ENCODE measurements around the gene MAD1L1. TPM values are rescaled to one million over a fixed set of nuclear protein-coding genes. Genes with fewer than 3 reads are reported as not detected.

Gene MAD1L1
- total and polyA plus RNA-seq, 3 experiments from 2014 or later: 43.6 to 185 (median 47.3) TPM

DNA sequence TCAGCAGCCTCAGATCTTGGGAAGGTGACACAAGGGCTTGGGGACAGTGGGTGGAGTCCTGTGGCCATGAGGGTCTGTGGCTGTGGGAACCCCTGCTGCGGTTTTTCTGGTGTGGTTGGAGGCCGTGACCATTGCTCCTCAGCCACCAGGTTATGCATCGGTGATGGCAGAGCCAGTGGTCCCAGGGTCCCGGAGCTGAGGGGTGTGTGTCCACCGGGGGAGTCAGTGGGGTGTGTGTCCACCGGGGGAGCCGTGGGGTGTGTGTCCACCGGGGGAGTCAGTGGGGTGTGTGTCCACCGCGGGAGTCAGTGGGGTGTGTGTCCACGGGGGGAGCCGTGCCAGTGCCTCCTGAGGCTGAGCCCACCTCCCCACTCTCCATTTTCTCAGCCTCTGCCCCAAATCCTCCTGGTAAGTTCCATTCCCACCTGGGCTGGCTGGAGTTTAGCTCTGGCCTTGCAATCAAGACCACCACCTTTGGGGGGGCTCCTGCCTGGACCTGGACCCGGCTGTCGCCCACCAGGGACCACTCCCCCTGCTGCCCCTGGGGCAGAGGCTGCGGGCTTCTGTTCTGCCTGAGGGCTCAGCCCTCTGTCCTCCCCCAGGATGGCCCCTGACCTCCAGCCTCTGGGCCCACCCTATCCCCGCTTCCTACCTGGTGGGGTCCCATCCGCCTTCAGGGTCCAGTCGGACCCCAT is 419.2 kb downstream of the MAD1L1 start:
- H3K27ac Mint-ChIP-seq: peak overlapping the region in 2 of 8 donors; percentile 54 to 70
- Histone ChIP-seq H3K36me3 (ENCODE audit: insufficient read depth, low read length) (no peaks in the 10 kb centered on the region), H3K27ac (ENCODE audit: low read depth, low read length) (no peak overlapping the region), H3K4me3 (ENCODE audit: low read length) (no peak overlapping the region), H3K9me3 (ENCODE audit: low read length) (no peaks in the 10 kb centered on the region), H3K27me3 (ENCODE audit: insufficient read depth, low read length, poor library complexity, severe bottlenecking) (no peaks in the 10 kb centered on the region), H3K4me1 (ENCODE audit: insufficient read depth, low read length) (no peaks in the 10 kb centered on the region)
- H3K27me3 Mint-ChIP-seq: no peaks in the 10 kb centered on the region
- no peak overlapping the region for H3K4me3 Mint-ChIP-seq
- no peak for DNase-seq
- no peaks in the 10 kb centered on the region for H3K9me3 Mint-ChIP-seq
- H3K4me1 Mint-ChIP-seq: peaks cover 0 to 9% (median 0%) of the 10 kb centered on the region in 3 donors
- CTCF ChIA-PET: no interaction called here
- peaks cover 0 to 13% (median 0%) of the 10 kb centered on the region in 3 donors for H3K36me3 Mint-ChIP-seq
- POLR2A ChIA-PET: no interaction called here

DNA sequence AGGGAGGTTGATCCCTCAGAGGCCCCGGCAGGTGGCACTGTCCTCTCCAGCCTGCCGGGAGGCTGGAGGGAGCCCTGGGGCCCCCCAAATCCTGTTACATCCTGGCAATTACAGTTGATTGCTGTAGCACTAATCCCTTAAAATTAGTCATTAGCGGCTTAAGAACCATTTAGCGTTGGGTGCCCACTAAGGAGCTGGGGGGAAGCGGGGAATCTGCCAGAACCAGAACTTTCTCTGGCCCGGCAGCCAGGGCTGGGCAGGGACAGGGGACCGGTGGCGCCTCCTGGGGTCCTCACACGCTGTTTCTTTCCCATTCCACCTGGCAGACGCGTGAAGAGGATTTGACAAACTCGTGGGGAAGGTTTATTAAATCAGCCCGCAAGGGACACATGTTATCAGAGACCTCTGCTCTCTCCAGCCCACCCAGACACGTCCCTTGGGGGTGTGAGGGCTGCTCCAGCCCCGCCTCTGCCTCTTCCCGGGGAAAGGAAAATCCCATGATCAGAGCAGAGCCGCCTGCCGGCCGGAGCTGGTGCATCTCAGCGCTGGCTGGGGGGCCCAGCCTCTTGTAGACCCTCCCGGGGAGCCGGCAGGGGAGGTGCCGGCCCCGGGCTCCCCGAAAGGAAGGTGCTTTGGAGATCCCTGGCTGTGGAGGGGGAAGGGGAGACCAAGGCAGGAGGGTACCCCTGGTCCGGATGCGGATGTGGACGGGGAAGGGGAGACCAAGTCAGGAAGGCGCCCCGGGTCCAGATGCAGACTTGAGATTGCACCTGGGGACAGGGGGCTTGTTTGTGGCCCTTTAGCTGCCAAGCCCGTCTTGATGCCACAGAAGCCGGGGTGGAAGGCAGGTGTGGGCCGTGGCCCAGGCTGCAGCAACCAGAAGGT is 420.0 kb downstream of the MAD1L1 start:
- Mint-ChIP-seq H3K36me3 (peaks cover 0 to 13% (median 0%) of the 10 kb centered on the region in 3 donors), H3K9me3 (no peaks in the 10 kb centered on the region), H3K4me1 (peaks cover 0 to 3% (median 0%) of the 10 kb centered on the region in 3 donors), H3K27ac (peak overlapping the region in 1 of 8 donors; percentile 70), H3K4me3 (no peak overlapping the region), H3K27me3 (no peaks in the 10 kb centered on the region)
- H3K27me3 ChIP-seq (ENCODE audit: insufficient read depth, low read length, poor library complexity, severe bottlenecking): no peaks in the 10 kb centered on the region
- no peaks in the 10 kb centered on the region for H3K36me3 ChIP-seq (ENCODE audit: insufficient read depth, low read length)
- POLR2A ChIA-PET: no interaction called here
- no peak for DNase-seq
- no peak overlapping the region for H3K4me3 ChIP-seq (ENCODE audit: low read length)
- H3K4me1 ChIP-seq (ENCODE audit: insufficient read depth, low read length): no peaks in the 10 kb centered on the region
- H3K27ac ChIP-seq (ENCODE audit: low read depth, low read length): no peak overlapping the region
- no peaks in the 10 kb centered on the region for H3K9me3 ChIP-seq (ENCODE audit: low read length)
- CTCF ChIA-PET: no interaction called here

DNA sequence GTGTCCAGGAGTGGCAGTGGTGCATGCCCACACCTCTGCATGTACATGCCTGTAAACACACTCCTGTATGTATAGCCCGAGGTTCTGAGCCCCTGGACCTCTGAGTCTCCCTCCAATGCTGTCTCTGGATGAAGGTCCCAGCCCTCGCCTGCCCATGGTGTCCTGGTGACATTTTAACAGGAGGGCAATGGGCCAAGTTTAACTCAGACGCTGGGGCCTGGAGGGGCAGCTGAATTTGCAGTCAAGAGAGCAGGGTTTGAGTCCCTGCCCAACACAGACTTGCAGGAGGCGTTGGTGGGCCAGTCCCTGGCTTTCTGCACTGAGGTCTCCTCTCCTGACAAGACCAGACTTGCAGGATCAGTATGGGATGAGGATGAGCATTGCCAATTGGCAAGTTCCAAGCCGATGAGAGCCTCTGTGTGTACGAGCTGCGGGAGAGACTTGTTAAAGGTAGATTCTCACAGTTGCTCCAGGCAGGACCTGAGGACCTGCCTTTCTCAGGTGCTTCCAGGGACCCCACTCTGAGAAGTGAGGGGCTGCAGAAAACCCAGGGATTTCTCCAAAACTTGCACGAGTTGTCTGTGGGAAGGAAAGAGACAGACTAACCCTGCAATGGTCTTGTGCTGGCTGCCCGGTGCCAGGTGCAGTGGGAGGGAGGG is 420.8 kb downstream of the MAD1L1 start:
- Mint-ChIP-seq H3K27ac (peak overlapping the region in 1 of 8 donors; percentile 70), H3K4me1 (peaks cover 0 to 3% (median 0%) of the 10 kb centered on the region in 3 donors), H3K27me3 (no peaks in the 10 kb centered on the region), H3K36me3 (peaks cover 0 to 13% (median 0%) of the 10 kb centered on the region in 3 donors), H3K9me3 (no peaks in the 10 kb centered on the region), H3K4me3 (no peak overlapping the region)
- Histone ChIP-seq H3K4me1 (ENCODE audit: insufficient read depth, low read length) (no peaks in the 10 kb centered on the region), H3K4me3 (ENCODE audit: low read length) (no peak overlapping the region), H3K27me3 (ENCODE audit: insufficient read depth, low read length, poor library complexity, severe bottlenecking) (no peaks in the 10 kb centered on the region), H3K9me3 (ENCODE audit: low read length) (no peaks in the 10 kb centered on the region), H3K27ac (ENCODE audit: low read depth, low read length) (no peak overlapping the region), H3K36me3 (ENCODE audit: insufficient read depth, low read length) (no peaks in the 10 kb centered on the region)
- ChIA-PET POLR2A (no interaction called here), CTCF (no interaction called here)
- no peak for DNase-seq

DNA sequence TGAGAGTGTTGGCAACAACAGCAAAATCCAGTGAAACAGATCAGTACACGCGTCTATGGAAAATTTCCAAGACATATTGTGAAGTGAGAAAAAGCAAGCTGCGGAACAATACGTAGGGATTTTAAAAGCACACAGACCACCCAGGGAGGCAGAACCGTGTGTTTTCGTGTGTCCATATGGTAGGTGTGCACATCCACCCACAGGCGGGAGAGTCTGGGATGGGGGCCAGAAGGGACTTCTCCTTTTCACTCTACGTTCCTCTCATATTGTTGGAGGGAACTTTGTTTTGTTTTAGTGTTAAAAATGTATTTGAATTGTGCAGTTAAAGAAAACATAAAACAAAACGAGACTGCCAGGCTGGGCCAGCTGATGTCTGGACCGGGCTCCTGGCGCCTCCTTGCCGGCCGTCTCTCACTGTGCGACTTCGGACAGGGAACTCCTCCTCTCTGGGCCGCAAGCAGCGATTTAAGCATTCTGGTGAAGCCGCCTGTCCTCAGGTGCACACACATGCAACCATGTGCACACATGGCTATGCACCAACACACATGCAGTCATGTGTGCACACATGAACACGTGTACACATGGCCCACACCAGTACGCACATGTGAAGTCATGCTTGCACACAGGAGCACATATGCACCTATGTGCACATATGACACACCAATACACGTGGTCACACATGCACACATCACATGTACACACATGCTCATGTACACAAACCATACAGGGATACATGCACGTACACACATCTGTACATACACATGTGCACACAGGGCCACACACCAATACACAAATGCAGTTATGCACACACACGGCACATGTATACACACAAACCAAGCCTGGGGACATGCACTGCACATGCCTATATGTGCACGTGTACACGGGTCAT is 421.5 kb downstream of the MAD1L1 start:
- POLR2A ChIA-PET: no interaction called here
- no peak for DNase-seq
- no peaks in the 10 kb centered on the region for H3K9me3 Mint-ChIP-seq
- peaks cover 0 to 3% (median 0%) of the 10 kb centered on the region in 3 donors for H3K4me1 Mint-ChIP-seq
- no peaks in the 10 kb centered on the region for H3K27me3 ChIP-seq (ENCODE audit: insufficient read depth, low read length, poor library complexity, severe bottlenecking)
- H3K27ac Mint-ChIP-seq: peak overlapping the region in 1 of 8 donors; percentile 4
- peaks cover 0 to 13% (median 0%) of the 10 kb centered on the region in 3 donors for H3K36me3 Mint-ChIP-seq
- H3K27me3 Mint-ChIP-seq: no peaks in the 10 kb centered on the region
- H3K4me3 Mint-ChIP-seq: no peak overlapping the region
- H3K4me3 ChIP-seq (ENCODE audit: low read length): no peak overlapping the region
- H3K9me3 ChIP-seq (ENCODE audit: low read length): no peaks in the 10 kb centered on the region
- H3K36me3 ChIP-seq (ENCODE audit: insufficient read depth, low read length): no peaks in the 10 kb centered on the region
- no peak overlapping the region for H3K27ac ChIP-seq (ENCODE audit: low read depth, low read length)
- CTCF ChIA-PET: no interaction called here
- no peaks in the 10 kb centered on the region for H3K4me1 ChIP-seq (ENCODE audit: insufficient read depth, low read length)

DNA sequence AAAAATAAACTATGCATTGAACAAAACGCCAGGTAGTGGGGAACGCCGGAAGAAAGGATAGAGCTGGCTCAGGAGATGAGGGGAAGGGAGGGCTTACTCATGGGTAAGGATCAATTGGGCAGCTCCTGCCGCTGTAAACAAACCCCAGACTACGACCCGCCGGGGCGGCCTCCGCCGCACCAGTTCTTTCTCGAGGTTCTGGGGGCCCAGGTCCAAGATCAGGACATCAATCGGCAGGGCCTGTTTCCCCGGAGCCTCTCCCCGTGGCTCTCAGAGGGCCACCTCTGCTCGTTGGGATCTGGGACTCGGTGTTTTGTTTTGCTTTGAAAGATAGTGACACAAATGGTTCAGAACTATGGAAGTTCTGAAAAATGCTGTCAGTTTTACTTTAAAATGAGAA is 422.2 kb downstream of the MAD1L1 start:
- H3K27me3 ChIP-seq (ENCODE audit: insufficient read depth, low read length, poor library complexity, severe bottlenecking): no peaks in the 10 kb centered on the region
- DNase-seq: no peak
- Mint-ChIP-seq H3K4me3 (no peak overlapping the region), H3K36me3 (peaks cover 0 to 11% (median 0%) of the 10 kb centered on the region in 3 donors), H3K27me3 (no peaks in the 10 kb centered on the region), H3K9me3 (no peaks in the 10 kb centered on the region), H3K4me1 (peaks cover 0 to 3% (median 0%) of the 10 kb centered on the region in 3 donors), H3K27ac (peak overlapping the region in 2 of 8 donors; percentile 11 to 26)
- no peaks in the 10 kb centered on the region for H3K9me3 ChIP-seq (ENCODE audit: low read length)
- no peak overlapping the region for H3K4me3 ChIP-seq (ENCODE audit: low read length)
- no peaks in the 10 kb centered on the region for H3K36me3 ChIP-seq (ENCODE audit: insufficient read depth, low read length)
- POLR2A ChIA-PET: no interaction called here
- no peak overlapping the region for H3K27ac ChIP-seq (ENCODE audit: low read depth, low read length)
- CTCF ChIA-PET: no interaction called here
- no peaks in the 10 kb centered on the region for H3K4me1 ChIP-seq (ENCODE audit: insufficient read depth, low read length)

- H3K36me3 ChIP-seq (ENCODE audit: insufficient read depth, low read length): no peaks in the 10 kb centered on the region
- CTCF ChIA-PET: no interaction called here
- H3K9me3 ChIP-seq (ENCODE audit: low read length): no peaks in the 10 kb centered on the region
- H3K27me3 ChIP-seq (ENCODE audit: insufficient read depth, low read length, poor library complexity, severe bottlenecking): no peaks in the 10 kb centered on the region
- peaks cover 0 to 3% (median 0%) of the 10 kb centered on the region in 3 donors for H3K4me1 Mint-ChIP-seq
- H3K36me3 Mint-ChIP-seq: peaks cover 0 to 11% (median 0%) of the 10 kb centered on the region in 3 donors
- H3K27me3 Mint-ChIP-seq: peaks cover 0 to 3% of the 10 kb centered on the region in 2 donors
- POLR2A ChIA-PET: no interaction called here
- no peak for DNase-seq
- no peak overlapping the region for H3K27ac Mint-ChIP-seq
- no peak overlapping the region for H3K4me3 ChIP-seq (ENCODE audit: low read length)
- no peaks in the 10 kb centered on the region for H3K9me3 Mint-ChIP-seq
- H3K4me3 Mint-ChIP-seq: no peak overlapping the region
- no peaks in the 10 kb centered on the region for H3K4me1 ChIP-seq (ENCODE audit: insufficient read depth, low read length)
- no peak overlapping the region for H3K27ac ChIP-seq (ENCODE audit: low read depth, low read length)
These were observed 423.0 kb downstream of the MAD1L1 start for GRCh38 chr7:1809601-1810258.

DNA sequence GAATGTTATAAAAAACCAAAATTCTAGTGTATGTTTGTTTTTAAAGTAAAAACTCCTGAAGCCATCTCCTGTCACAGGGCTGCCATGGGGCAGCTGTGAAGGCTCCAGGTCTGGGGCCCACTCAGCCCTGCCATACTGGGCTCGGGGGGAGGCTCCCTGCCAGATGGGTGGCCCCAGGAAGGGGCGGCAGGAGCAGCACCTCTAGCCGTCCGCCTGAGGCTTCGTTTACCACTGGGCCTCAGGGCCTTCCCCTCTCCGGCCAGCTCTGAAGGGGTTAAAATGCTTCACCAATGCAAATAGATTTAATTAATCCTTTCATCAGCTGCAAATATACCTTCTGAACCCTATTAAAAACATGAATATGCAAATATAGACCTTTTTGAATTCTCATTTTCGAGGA is 423.7 kb downstream of the MAD1L1 start:
- Histone ChIP-seq H3K4me3 (ENCODE audit: low read length) (no peak overlapping the region), H3K27ac (ENCODE audit: low read depth, low read length) (no peak overlapping the region), H3K27me3 (ENCODE audit: insufficient read depth, low read length, poor library complexity, severe bottlenecking) (no peaks in the 10 kb centered on the region), H3K9me3 (ENCODE audit: low read length) (no peaks in the 10 kb centered on the region), H3K36me3 (ENCODE audit: insufficient read depth, low read length) (no peaks in the 10 kb centered on the region), H3K4me1 (ENCODE audit: insufficient read depth, low read length) (no peaks in the 10 kb centered on the region)
- Mint-ChIP-seq H3K27ac (no peak overlapping the region), H3K27me3 (peaks cover 0 to 3% of the 10 kb centered on the region in 2 donors), H3K4me1 (peaks cover 0 to 3% (median 0%) of the 10 kb centered on the region in 3 donors), H3K4me3 (no peak overlapping the region), H3K36me3 (peaks cover 0 to 5% (median 0%) of the 10 kb centered on the region in 3 donors), H3K9me3 (no peaks in the 10 kb centered on the region)
- ChIA-PET CTCF (no interaction called here), POLR2A (no interaction called here)
- DNase-seq: no peak
